Stimulated activated CD4-positive, alpha-beta T cell treated with anti-CD3 and anti-CD28 coated beads, Interleukin-1b, Interleukin-23, amount 100 ng/mL, for 48 hours (primary cell): ENCODE measurements around the gene CSTB.
A peak's percentile ranks its signal among the peaks of the same experiment; 100 is the strongest.

Source experiments
- DNase-seq: peaks from one replicate; pipeline ENCODE4 v3.0.0-alpha.2; 2020

CSTB gene

GRCh38 chr21:43810505-43811261 is 34.6 kb upstream of the CSTB start:
- peak; percentile 90 for DNase-seq

GRCh38 chr21:43809853-43810504 is 33.9 kb upstream of the CSTB start:
- DNase-seq: no peak

GRCh38 chr21:43809346-43809799 is 33.3 kb upstream of the CSTB start:
- DNase-seq: no peak

GRCh38 chr21:43808832-43809251 is 32.7 kb upstream of the CSTB start:
- DNase-seq: no peak

GRCh38 chr21:43808367-43808766 is 32.3 kb upstream of the CSTB start:
- no peak for DNase-seq

- no peak for DNase-seq
These were observed 30.1 kb upstream of the CSTB start for GRCh38 chr21:43806017-43806710.

- DNase-seq: no peak
These were observed 29.2 kb upstream of the CSTB start for GRCh38 chr21:43805275-43805800.

- DNase-seq: no peak
These were observed 27.6 kb upstream of the CSTB start for GRCh38 chr21:43803558-43804300.

GRCh38 chr21:43802713-43803313 is 26.7 kb upstream of the CSTB start:
- DNase-seq: no peak

GRCh38 chr21:43801006-43801783 is 25.1 kb upstream of the CSTB start:
- DNase-seq: no peak

- DNase-seq: no peak
These were observed 24.5 kb upstream of the CSTB start for GRCh38 chr21:43800566-43800965.

- DNase-seq: no peak
These were observed 24.0 kb upstream of the CSTB start for GRCh38 chr21:43800124-43800523.

GRCh38 chr21:43799301-43799840 is 23.3 kb upstream of the CSTB start:
- DNase-seq: no peak

GRCh38 chr21:43797925-43798715 is 22.0 kb upstream of the CSTB start:
- no peak for DNase-seq

- DNase-seq: no peak
These were observed 21.3 kb upstream of the CSTB start for GRCh38 chr21:43797415-43797814.

- DNase-seq: no peak
These were observed 18.7 kb upstream of the CSTB start for GRCh38 chr21:43794857-43795256.

- no peak for DNase-seq
These were observed 18.2 kb upstream of the CSTB start for GRCh38 chr21:43794311-43794710.

GRCh38 chr21:43793243-43793642 is 17.1 kb upstream of the CSTB start:
- no peak for DNase-seq

GRCh38 chr21:43792406-43792805 is 16.3 kb upstream of the CSTB start:
- DNase-seq: no peak

GRCh38 chr21:43790010-43790524 is 14.0 kb upstream of the CSTB start:
- no peak for DNase-seq
